DMS153 (cell line): ENCODE measurements around the gene POLH.
A peak's percentile ranks its signal among the peaks of the same experiment; 100 is the strongest.

ENCODE experiments used
- DNase-seq: peaks from one replicate; lab custom pipeline; 2025; lab: John Stamatoyannopoulos, UW

POLH gene

GRCh38 chr6:43606019-43606418, 30.0 kb downstream of the POLH start:
- DNase-seq = no peak

GRCh38 chr6:43608310-43608763, 32.4 kb downstream of the POLH start:
- DNase-seq = peak; percentile 40

- DNase-seq = no peak
Observed at GRCh38 chr6:43608807-43609206, 32.8 kb downstream of the POLH start.

GRCh38 chr6:43609402-43609801, 33.4 kb downstream of the POLH start:
- no peak for DNase-seq

DNA sequence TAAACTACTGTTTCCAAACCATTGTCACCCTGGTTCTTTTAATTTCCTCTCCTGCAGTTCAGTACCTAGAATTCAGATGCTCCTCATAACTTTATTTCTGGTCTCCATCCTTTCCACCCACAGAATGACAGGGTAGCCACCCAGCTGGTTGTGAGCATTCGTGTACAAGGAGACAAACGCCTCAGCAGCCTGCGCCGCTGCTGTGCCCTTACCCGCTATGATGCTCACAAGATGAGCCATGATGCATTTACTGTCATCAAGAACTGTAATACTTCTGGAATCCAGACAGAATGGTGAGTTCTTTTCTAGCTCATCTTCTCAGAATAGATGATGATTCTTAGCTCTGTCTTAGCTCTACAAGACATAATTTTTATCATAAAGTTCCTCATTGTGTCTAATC, 34.4 kb downstream of the POLH start:
- DNase-seq = no peak

DNA sequence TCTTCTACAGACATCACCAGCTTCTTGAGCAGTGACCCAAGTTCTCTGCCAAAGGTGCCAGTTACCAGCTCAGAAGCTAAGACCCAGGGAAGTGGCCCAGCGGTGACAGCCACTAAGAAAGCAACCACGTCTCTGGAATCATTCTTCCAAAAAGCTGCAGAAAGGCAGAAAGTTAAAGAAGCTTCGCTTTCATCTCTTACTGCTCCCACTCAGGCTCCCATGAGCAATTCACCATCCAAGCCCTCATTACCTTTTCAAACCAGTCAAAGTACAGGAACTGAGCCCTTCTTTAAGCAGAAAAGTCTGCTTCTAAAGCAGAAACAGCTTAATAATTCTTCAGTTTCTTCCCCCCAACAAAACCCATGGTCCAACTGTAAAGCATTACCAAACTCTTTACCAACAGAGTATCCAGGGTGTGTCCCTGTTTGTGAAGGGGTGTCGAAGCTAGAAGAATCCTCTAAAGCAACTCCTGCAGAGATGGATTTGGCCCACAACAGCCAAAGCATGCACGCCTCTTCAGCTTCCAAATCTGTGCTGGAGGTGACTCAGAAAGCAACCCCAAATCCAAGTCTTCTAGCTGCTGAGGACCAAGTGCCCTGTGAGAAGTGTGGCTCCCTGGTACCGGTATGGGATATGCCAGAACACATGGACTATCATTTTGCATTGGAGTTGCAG, 37.9 kb downstream of the POLH start:
- DNase-seq = no peak

DNA sequence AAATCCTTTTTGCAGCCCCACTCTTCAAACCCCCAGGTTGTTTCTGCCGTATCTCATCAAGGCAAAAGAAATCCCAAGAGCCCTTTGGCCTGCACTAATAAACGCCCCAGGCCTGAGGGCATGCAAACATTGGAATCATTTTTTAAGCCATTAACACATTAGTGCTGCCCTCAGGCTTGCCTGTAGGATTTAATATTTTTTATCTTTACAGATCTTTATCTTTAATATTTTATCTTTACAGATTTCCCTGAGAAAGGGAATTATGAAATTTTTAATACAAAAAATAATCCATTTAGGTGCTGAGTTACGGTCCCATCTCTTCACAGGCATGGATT, 38.4 kb downstream of the POLH start:
- no peak for DNase-seq

GRCh38 chr6:43616725-43617472, 40.9 kb downstream of the POLH start:
- DNase-seq = no peak

GRCh38 chr6:43621078-43621835, 45.3 kb downstream of the POLH start:
- DNase-seq = no peak

GRCh38 chr6:43621836-43622180, 45.8 kb downstream of the POLH start:
- no peak for DNase-seq

DNA sequence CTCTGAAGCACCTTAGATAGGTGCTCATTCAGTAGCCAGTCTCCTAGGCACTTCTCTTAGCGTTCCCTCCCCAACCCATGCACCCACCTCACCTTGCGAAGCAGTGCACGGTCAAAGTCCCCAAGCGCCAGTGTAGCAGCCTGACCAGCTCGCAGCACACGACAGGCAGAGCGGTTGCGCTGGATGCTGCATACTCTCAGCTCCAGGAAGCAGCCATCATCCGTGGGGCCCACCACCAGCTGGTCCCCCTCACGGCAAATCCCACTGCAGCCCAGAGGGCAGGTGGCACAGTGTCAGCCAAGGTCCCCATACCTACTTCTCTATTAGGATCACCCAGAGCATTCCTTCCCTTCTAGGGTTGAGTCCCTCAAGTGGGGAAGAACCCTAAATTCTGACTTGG, 46.6 kb downstream of the POLH start:
- no peak for DNase-seq

DNA sequence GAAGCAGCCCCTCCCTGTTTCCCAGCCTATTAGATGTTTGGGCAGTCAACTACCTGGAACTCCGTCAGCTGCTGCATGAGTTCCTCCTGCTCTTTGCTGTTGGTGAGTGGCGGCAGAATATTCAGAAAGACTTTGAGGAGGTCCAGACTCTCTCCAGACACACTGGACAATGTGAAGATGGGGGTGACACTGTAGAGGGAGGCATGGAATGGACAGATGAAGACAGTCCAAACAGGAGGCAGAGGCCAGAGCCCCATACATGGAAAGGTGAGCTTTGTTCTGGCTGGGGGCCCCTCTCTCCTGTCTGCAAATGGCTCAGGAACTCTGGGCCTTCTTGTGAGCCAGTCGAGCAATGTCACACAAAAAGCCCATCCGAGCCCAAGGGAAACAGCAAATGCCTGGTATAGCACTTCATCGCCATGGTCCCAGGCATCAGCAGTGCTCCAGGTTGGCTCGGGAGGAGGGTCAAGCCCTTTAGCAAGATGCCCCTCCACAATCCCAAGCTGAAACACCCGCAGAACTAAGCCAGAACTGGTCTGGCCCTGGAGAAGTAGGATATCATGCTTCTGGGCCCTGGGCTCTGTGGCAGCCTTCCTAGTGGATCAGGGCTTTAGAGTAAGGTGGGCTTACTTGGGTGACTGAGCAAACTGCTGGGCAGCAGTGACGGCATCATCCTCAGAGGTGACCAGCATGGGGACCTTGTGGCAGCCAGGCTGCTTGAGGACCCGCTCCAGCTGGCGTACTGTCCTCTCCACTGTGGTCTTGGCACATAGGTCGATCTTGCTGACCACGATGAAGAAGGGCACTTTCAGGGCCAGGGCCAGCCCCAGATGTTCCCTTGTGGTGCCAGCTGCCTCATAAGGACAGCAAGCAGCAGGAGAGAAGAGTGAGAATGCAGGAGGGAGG, 48.1 kb downstream of the POLH start:
- no peak for DNase-seq

DNA sequence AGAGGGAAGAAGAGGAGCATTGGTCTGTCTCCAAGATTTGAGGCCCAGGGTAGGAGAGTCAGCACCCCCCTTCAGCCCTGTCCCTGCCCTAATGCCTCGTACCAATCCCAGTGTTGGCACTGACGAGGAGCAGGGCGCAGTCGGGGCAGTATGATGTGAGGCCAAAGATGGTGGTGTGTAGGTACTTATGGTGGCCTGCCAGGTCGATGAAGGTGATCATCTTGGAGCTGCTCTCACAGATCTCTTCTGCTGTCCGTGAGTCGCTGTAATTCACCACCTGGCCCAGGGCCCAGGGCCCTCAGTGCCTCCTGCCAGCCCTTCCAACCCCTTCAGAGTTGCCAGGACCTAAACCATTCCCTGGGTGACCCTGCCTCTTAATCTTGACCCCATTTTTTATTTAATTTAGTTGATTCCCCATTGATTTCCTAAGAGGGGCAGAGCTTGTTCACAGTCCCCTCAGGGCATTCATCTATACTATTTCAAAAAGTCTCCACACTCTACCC, 48.9 kb downstream of the POLH start:
- DNase-seq = no peak

DNA sequence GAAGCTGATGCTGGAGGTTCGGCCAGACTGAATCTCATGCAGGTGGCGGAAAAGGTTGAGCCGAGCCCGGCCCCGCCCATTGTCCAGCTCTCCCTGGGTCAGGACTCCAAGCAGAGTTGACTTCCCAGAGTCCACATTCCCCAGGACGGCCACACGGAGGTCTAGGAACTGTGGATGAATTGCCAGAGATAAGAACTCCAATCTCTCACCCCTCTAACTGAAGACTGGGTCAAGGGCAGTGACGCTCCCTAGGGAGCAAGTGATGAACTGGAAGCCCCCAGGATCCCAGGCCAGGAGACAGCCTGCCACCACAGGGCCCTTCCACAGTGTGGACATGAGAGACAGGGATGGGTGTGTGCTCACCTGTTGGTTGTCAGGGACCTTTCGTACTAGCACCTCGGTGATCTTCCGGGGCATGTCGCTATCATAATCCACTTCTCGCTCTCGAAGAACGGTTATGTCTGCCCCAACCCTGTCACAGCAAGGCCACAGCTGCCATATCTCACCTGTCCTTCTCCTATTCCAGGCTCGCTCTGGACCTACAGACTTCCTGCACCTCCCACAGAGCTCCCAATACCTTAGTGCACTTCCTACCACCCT, 49.5 kb downstream of the POLH start:
- no peak for DNase-seq

DNA sequence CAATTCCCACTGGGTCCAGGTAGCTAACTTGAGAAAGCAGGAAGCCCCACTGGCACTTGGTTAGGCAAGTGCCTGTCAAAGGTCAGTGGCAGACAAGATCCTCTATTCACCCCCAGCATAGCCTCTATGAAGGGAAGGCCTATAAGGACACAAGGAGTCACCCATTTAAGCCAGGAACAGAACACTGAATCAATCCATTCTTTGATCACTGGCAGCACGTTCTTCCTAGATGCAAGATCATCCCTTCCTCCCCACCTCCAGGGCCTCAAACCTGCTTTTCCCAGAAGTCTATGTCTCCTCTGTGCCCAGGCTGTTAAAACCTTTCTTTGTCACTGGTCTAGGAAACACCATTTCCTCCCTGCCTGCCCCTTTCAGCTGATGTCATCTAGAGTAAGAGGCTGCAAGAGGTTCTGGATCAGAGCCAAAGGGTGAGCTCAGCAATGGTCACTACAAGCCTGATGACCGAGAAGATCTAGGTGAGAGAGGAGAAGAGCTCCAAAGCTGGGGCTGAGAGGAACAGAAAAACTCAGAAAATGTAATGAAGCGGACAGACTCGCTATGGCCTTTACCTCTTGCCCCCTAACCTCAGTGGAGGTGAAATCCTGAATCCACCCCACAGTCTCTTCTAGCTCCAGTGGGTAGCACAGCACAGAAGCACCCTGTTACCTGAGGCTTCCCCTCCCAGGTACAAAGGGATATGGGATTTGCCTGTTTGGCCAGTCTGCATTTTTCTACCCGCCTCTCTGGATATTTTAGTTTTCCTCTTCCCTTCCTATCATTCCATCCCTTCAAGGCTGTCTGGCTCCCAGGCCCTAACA, 51.2 kb downstream of the POLH start:
- peak; percentile 80 for DNase-seq

- DNase-seq = no peak
Observed at GRCh38 chr6:43628393-43629103, 52.6 kb downstream of the POLH start.

DNA sequence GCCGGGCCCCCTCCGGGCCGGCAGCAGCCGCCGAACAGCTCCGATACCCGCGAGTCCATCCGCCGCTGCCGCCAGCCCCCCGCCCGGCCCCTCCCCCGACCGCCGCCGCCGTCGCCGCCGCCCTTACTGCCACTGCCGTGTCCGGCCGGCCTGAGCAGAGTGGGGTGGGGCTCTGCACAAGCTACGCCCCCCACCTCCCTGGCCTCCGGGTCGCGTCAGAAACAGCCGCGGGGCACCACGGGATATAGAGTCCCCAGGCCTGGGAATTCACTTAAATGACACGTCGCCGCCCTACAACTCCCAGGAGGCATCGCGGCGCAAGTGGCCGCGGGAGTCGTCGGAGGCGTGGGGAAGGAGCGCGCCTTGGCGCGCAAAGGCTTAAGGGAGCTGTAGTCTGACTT, 53.1 kb downstream of the POLH start, which contains the start of gene GTPBP2:
Gene GTPBP2 (minus strand): TSS at position 161 of the 401 bp plus-strand sequence. CDS start 102 bp downstream, at position 59.
- peak; percentile 99 for DNase-seq

DNA sequence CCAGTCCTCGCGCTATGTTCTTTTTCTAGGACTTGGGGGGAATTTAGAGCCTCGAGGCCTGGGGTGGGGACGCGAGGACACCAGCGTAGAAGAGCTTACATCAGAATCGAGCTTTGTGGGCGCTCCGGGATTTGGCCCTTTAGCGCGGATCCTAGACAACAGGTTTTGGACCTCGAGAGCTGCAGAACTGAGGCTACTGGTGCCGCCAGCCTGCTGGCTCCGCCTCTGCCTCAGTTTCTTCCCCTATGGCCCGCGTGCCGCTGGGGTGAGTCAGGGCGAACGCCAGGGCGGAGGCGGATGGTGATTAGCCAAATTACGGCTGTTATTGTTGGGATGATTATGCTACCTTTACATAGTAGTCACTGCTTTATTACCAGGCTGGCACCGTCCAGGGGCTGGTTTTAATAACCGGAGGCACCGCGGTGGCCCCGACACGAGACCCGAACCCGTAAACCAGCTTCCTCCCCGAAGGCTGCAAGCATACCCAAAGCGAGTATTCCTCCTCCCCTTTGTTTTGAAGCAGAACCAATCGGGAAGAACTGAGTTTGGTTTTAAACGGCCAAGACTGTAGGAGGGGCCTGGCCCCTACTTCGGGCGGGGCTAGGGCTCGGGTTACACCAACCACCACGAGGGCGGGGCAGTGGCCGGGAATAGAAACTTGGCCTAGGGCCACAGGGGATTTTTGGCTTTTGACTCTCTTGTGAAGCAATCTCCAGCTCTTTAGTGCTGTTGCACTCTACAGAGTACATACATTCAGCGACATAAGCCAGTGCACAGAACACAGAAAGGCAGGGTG, 53.7 kb downstream of the POLH start:
- DNase-seq = peak; percentile 95
